Type B pancreatic cell (in vitro differentiated cells): ENCODE measurements around the gene EYA3. TPM values are rescaled to one million over a fixed set of nuclear protein-coding genes. Genes with fewer than 3 reads are reported as not detected.
A peak's percentile ranks its signal among the peaks of the same experiment; 100 is the strongest.

ENCODE experiments used
- DNase-seq: peaks from one replicate; pipeline ENCODE4 v3.0.0; 2021; ENCODE audit warnings: mixed read lengths; ENCODE audit not compliant: unreplicated experiment; ENCODE audit errors: extremely low spot score
- H3K27ac Mint-ChIP-seq: 2 replicates; pipeline ENCODE4 v1.8.0; 2021; ENCODE audit warnings: mild to moderate bottlenecking, mixed read lengths
- H3K27me3 Mint-ChIP-seq: 2 replicates; pipeline ENCODE4 v1.8.0; 2021; ENCODE audit warnings: mixed read lengths
- H3K36me3 Mint-ChIP-seq: 2 replicates; pipeline ENCODE4 v1.8.0; 2021; ENCODE audit warnings: mixed read lengths
- H3K4me1 Mint-ChIP-seq: one replicate; pipeline ENCODE4 v1.8.0; 2021; ENCODE audit warnings: mixed read lengths; ENCODE audit not compliant: unreplicated experiment
- H3K4me3 Mint-ChIP-seq: 2 replicates; pipeline ENCODE4 v1.8.0; 2021; ENCODE audit warnings: mild to moderate bottlenecking, mixed read lengths
- H3K9me3 Mint-ChIP-seq: 2 replicates; pipeline ENCODE4 v1.8.0; 2021; ENCODE audit warnings: mixed read lengths
- CTCF ChIP-seq: fragments of 200-600 bp; sonication (generic); conservative IDR thresholded peaks from 2 replicates; pipeline ENCODE4 v1.5.0; 2021; ENCODE audit warnings: antibody characterized with exemption, mild to moderate bottlenecking
- total RNA-seq: library from RNA; stranded (reverse); gene quantifications from 2 replicates; pipeline ENCODE4 v1.2.1, GENCODE V29; 2021; ENCODE audit warnings: low replicate concordance

The EYA3 gene
- total RNA-seq, 1 donor from 2014 or later: 35.4 TPM

- Mint-ChIP-seq H3K27me3 (no peaks in the 10 kb centered on the region), H3K4me3 (no peak overlapping the region), H3K36me3 (peaks cover 6% of the 10 kb centered on the region), H3K9me3 (no peaks in the 10 kb centered on the region), H3K27ac (no peak overlapping the region), H3K4me1 (peaks cover 6% of the 10 kb centered on the region)
- no peak for DNase-seq
- no peak for TF ChIP-seq CTCF
Measured at GRCh38 chr1:27963393-27963792, 125.0 kb downstream of the EYA3 start.

DNA sequence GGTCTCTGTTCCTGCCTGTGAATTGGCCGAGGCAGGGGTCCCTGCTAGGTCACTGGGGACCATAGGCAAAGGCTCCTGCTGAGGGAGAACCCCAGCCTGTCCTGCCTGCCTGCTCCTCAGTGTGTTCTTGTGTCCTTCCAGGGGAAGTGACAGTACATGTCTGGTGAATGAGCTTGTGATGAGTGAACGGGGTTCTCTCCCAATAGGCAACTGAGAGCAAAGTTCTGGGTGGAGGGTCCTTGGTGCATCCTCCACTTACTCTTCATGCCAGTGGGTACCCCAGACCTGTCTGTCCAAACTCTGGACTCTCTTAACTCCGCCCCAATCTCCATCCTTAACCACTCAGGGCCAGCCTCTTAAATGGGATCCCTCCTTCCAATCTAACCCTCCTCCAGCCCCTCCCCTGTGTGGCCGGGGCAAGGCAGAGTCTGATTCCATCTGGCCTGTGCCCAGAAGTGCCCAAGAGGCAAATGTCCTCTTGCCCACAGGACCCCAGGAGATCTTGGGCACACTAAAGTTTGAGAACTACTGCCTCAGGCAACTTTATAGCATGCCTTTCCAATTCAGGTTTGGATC lies 126.7 kb downstream of the EYA3 start:
- H3K9me3 Mint-ChIP-seq: no peaks in the 10 kb centered on the region
- H3K36me3 Mint-ChIP-seq: no peaks in the 10 kb centered on the region
- DNase-seq: no peak
- H3K27me3 Mint-ChIP-seq: no peaks in the 10 kb centered on the region
- no peak for TF ChIP-seq CTCF
- peak overlapping the region; percentile 87 for H3K4me3 Mint-ChIP-seq
- H3K27ac Mint-ChIP-seq: no peak overlapping the region
- H3K4me1 Mint-ChIP-seq: peaks cover 4% of the 10 kb centered on the region

DNA sequence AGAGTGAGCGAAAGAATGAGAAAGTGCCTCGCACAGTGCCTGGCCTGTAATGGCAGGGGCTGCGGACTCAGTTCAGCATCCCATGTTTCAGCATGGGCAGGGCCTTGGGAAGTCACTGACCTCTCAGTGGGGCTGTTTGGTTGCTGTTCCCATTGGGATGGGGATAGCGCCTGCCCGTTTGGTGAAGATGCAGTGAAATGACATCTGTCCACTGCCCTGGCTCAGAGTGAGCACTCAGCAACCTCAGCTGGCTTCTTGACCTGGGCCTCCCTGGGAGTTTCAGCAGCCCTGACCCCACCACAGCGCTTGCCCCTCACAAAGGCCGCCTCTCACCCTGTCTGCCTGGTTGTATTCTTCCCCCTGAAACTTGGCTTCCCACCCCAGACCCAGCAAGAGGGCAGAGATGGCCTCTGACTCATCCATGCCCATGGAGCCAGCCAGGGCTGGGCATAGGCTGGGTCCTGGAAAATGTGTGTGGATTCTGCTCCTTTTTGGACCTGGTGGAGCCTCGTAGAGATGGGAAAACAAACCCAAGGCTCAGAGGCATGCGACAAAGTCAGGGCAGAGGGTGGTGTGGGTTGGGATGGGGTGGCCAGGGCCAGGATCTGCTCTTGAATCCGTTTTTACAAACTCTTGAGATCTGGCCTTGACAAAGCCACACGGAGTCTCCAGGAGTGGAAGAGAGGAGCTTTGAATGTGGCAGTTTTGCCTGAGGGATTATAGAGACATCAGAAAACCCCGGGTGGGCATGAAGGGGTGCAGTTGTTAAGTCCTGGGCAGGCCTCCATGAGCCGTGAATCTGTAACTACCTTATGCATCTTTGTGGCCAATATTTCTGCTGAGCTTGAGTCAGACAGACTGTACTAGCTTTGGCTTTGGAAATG lies 127.4 kb downstream of the EYA3 start:
- no peaks in the 10 kb centered on the region for H3K36me3 Mint-ChIP-seq
- H3K9me3 Mint-ChIP-seq: no peaks in the 10 kb centered on the region
- DNase-seq: no peak
- TF ChIP-seq CTCF: no peak
- H3K27ac Mint-ChIP-seq: no peak overlapping the region
- H3K4me1 Mint-ChIP-seq: peaks cover 4% of the 10 kb centered on the region
- H3K27me3 Mint-ChIP-seq: no peaks in the 10 kb centered on the region
- peak overlapping the region; percentile 87 for H3K4me3 Mint-ChIP-seq

DNA sequence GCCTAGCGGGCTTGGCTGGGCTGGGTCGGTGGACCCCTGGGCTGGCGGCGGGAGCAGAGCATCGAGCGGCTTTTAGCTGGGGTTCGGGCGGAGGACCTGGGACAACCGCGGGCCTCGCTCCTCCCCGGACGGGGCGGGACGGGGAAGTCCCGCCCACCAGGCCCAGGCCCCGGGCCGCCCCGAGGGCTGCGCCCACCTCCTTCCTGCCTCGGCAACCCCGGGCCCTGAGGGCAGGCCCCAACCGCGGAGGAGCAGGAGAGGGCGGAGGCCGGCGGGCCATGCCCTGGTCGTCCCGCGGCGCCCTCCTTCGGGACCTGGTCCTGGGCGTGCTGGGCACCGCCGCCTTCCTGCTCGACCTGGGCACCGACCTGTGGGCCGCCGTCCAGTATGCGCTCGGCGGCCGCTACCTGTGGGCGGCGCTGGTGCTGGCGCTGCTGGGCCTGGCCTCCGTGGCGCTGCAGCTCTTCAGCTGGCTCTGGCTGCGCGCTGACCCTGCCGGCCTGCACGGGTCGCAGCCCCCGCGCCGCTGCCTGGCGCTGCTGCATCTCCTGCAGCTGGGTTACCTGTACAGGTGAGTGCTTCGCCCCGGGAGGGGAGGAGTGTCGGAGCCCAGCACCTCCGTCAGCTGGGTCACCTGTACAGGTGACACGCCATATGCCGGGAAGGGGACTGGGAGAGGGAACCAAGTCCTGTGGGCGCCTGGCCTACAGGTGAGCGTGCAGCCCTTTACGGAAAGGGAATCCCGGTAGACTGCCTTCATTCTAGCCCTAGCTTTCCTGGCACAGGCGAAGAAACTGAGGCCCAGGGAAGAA lies 128.4 kb downstream of the EYA3 start, which contains the start of gene XKR8:
Gene XKR8 (plus strand): TSS at position 182 of the 812 bp plus-strand sequence. CDS start 97 bp downstream, at position 279.
- Mint-ChIP-seq H3K4me3 (peak within 1 kb of the TSS; percentile 87), H3K36me3 (no peaks in the 10 kb centered on the region), H3K27me3 (peaks cover 4% of the 10 kb centered on the region), H3K9me3 (no peaks in the 10 kb centered on the region), H3K27ac (peak within 1 kb of the TSS; percentile 79), H3K4me1 (peaks cover 4% of the 10 kb centered on the region)
- DNase-seq: peak; percentile 86
- peak; percentile 61 for TF ChIP-seq CTCF

GRCh38 chr1:27958513-27958912 lies 129.9 kb downstream of the EYA3 start:
- Mint-ChIP-seq H3K4me3 (no peak overlapping the region), H3K27ac (no peak overlapping the region), H3K36me3 (no peaks in the 10 kb centered on the region), H3K9me3 (no peaks in the 10 kb centered on the region), H3K27me3 (peaks cover 7% of the 10 kb centered on the region), H3K4me1 (peaks cover 4% of the 10 kb centered on the region)
- no peak for TF ChIP-seq CTCF
- no peak for DNase-seq
